B cell (primary cell): ENCODE data around the gene PRIM2. TPM values are rescaled to one million over a fixed set of nuclear protein-coding genes. Genes with fewer than 3 reads are reported as not detected.
"Not testable (repeated sequence)": the region's sequence is repeated elsewhere in the genome, so short reads cannot be mapped to it uniquely, and the experiment has no call there.

ENCODE experiments used
- ATAC-seq: fragments of 200-7000 bp; cut with Tn5 transposase; one replicate; pipeline ENCODE4 v1.10.0; 2021; ENCODE audit warnings: low read depth, mild to moderate bottlenecking, moderate number of reproducible peaks, moderate library complexity
- CTCF ChIA-PET: fragments of 350-600 bp; sonication (Branson Sonifier 250); formaldehyde crosslinking; loops from one replicate; lab custom pipeline; 2021; ENCODE audit warnings: antibody characterized with exemption, inconsistent platforms; lab: Charles Lee
- POLR2A ChIA-PET: fragments of 350-600 bp; sonication (Branson Sonifier 250); formaldehyde crosslinking; loops from one replicate; lab custom pipeline; 2021; ENCODE audit warnings: antibody characterized with exemption; lab: Charles Lee
- DNase-seq: peaks from one replicate; pipeline ENCODE4 v3.0.0; 2013
- H2AFZ ChIP-seq: 2 replicates; pipeline ENCODE4 v1.6.1; 2012; ENCODE audit warnings: mild to moderate bottlenecking, low read depth, low read length; ENCODE audit not compliant: insufficient read depth, poor library complexity, severe bottlenecking
- H3K27ac ChIP-seq, 2 donors: 1 replicate in 1 of 2; 2 replicates in 1 of 2; pipeline ENCODE4 v1.5.1; 2012 to 2013; ENCODE audit warnings: low read length in 2 of 2, mild to moderate bottlenecking in 2 of 2, moderate library complexity in 1 of 2
- H3K27me3 ChIP-seq, 4 experiments: fragments of 200-600 bp in 1 of 4; sonication (generic) in 1 of 4; replicated peaks in 1 of 4; 1 replicate in 2 of 4; 2 replicates in 2 of 4; pipeline versions ENCODE4 v1.6.1 to v1.7.0; 2013 to 2016; ENCODE audit warnings: low read length in 3 of 4, mild to moderate bottlenecking in 2 of 4, mixed read lengths in 1 of 4, moderate library complexity in 1 of 4; ENCODE audit not compliant: insufficient read depth in 4 of 4, control insufficient read depth in 3 of 4; ENCODE audit errors: control extremely low read depth in 1 of 4
- H3K36me3 ChIP-seq, 2 experiments: replicated peaks in 1 of 2; 1 replicate in 1 of 2; 2 replicates in 1 of 2; pipeline versions ENCODE4 v1.6.1 to v1.7.1; 2013; ENCODE audit warnings: low read length in 1 of 2; ENCODE audit not compliant: insufficient read depth in 2 of 2, control insufficient read depth in 1 of 2; ENCODE audit errors: control extremely low read depth in 1 of 2, extremely low read depth in 1 of 2
- H3K4me1 ChIP-seq, 2 donors: fragments of 200-600 bp in 1 of 2; sonication (generic) in 1 of 2; 1 replicate in 1 of 2; 2 replicates in 1 of 2; pipeline versions ENCODE4 v1.5.1 to v1.6.1; 2013 to 2017; ENCODE audit warnings: low read length in 2 of 2; ENCODE audit not compliant: control insufficient read depth in 2 of 2, insufficient read depth in 2 of 2
- H3K4me2 ChIP-seq: replicated peaks from 2 replicates; pipeline ENCODE3; 2012; ENCODE audit warnings: mild to moderate bottlenecking, low read depth, low read length; ENCODE audit not compliant: poor library complexity, severe bottlenecking
- H3K4me3 ChIP-seq, 5 experiments: fragments of 200-600 bp in 1 of 5; sonication (generic) in 1 of 5; 1 replicate in 3 of 5; 2 replicates in 2 of 5; pipeline versions ENCODE4 v1.5.1 to v1.7.0; 2011 to 2016; ENCODE audit warnings: low read length in 4 of 5, mild to moderate bottlenecking in 4 of 5, low read depth in 2 of 5, control low read depth in 1 of 5, moderate library complexity in 1 of 5; ENCODE audit not compliant: insufficient read depth in 1 of 5; ENCODE audit errors: control extremely low read depth in 1 of 5, extremely low read depth in 1 of 5
- H3K79me2 ChIP-seq: fragments of 200-600 bp; sonication (generic); one replicate; pipeline ENCODE4 v1.6.0; 2016; ENCODE audit warnings: low read length; ENCODE audit not compliant: control insufficient read depth, insufficient read depth
- H3K9ac ChIP-seq: fragments of 200-600 bp; sonication (generic); 2 replicates; pipeline ENCODE4 v1.6.1; 2017; ENCODE audit warnings: mild to moderate bottlenecking, low read length, moderate library complexity
- H3K9me3 ChIP-seq, 3 donors: one replicate each; pipeline versions ENCODE4 v1.6.1 to v1.7.1; 2013; ENCODE audit warnings: low read length in 2 of 3; ENCODE audit not compliant: control insufficient read depth in 2 of 3, insufficient read depth in 1 of 3; ENCODE audit errors: control extremely low read depth in 1 of 3
- H4K20me1 ChIP-seq: 2 replicates; pipeline ENCODE4 v1.6.0; 2012; ENCODE audit warnings: mild to moderate bottlenecking, low read length; ENCODE audit not compliant: insufficient read depth, control insufficient read depth, poor library complexity, severe bottlenecking
- H3K27ac Mint-ChIP-seq: one replicate; pipeline ENCODE4 v1.8.0; 2021; ENCODE audit warnings: mixed read lengths
- H3K27me3 Mint-ChIP-seq: one replicate; pipeline ENCODE4 v1.8.0; 2021; ENCODE audit warnings: mixed read lengths
- H3K4me1 Mint-ChIP-seq: one replicate; pipeline ENCODE4 v1.8.0; 2021; ENCODE audit warnings: mixed read lengths
- H3K4me3 Mint-ChIP-seq: one replicate; pipeline ENCODE4 v1.8.0; 2021; ENCODE audit warnings: mixed read lengths
- H3K9me3 Mint-ChIP-seq: one replicate; pipeline ENCODE4 v1.8.0; 2022; ENCODE audit warnings: mixed read lengths; ENCODE audit not compliant: insufficient read depth
- WGBS: methylation state at CpG from one replicate; pipeline ENCODE4 v1.1.5; 2013; ENCODE audit warnings: missing lambda C conversion rate; ENCODE audit not compliant: insufficient coverage; 5-methylcytosine and 5-hydroxymethylcytosine counted together
- intact Hi-C: fragments of 100-400 bp; cut with micrococcal nuclease; formaldehyde crosslinking; loops from one replicate; pipeline ENCODE4 v1.10.0; 2022
- polyA plus RNA-seq: library from polyadenylated mRNA; depleted of rRNA; stranded (reverse); fragments of >200 nt; gene quantifications from 2 replicates; pipeline ENCODE4 v1.2.3, GENCODE V29; 2012
- total RNA-seq, 2 donors: library from RNA; stranded (reverse); fragments of 120-200 nt in 1 of 2; gene quantifications; 1 replicate in 1 of 2; 2 replicates in 1 of 2; pipeline versions ENCODE4 v1.2.3 to v1.2.4, GENCODE V29; 2013 to 2022

PRIM2 gene
- total and polyA plus RNA-seq, 2 donors (not counting 1 experiment from before 2014, with no cell fraction given), result 5.2 to 21.0 TPM

GRCh38 chr6:57601105-57601504 lies 283.7 kb downstream of the PRIM2 start:
- intact Hi-C loops, ATAC-seq, H3K4me1 Mint-ChIP-seq, CTCF ChIA-PET, DNase-seq, H3K4me3 ChIP-seq, H3K9me3 Mint-ChIP-seq, H2AFZ ChIP-seq, H4K20me1 ChIP-seq, H3K27me3 ChIP-seq, H3K4me2 ChIP-seq, H3K4me3 Mint-ChIP-seq, H3K27ac ChIP-seq, H3K79me2 ChIP-seq, H3K27ac Mint-ChIP-seq, H3K36me3 ChIP-seq, H3K9ac ChIP-seq, H3K9me3 ChIP-seq, H3K4me1 ChIP-seq, H3K27me3 Mint-ChIP-seq, POLR2A ChIA-PET: not testable (repeated sequence)
- WGBS, result 100% methylated on average over 1 of the region's 3 CpGs

- H3K4me2 ChIP-seq, result not testable (repeated sequence)
Observed at GRCh38 chr6:57605303-57605702, 287.9 kb downstream of the PRIM2 start.

GRCh38 chr6:57606331-57606730 lies 288.9 kb downstream of the PRIM2 start:
- H3K9ac ChIP-seq, H2AFZ ChIP-seq, H3K4me3 ChIP-seq, H3K27ac Mint-ChIP-seq, H3K4me1 ChIP-seq, H3K27ac ChIP-seq, H3K79me2 ChIP-seq, H3K4me1 Mint-ChIP-seq, intact Hi-C loops, DNase-seq, H3K4me3 Mint-ChIP-seq, H3K27me3 Mint-ChIP-seq, H3K4me2 ChIP-seq, ATAC-seq, H4K20me1 ChIP-seq, H3K9me3 Mint-ChIP-seq, H3K9me3 ChIP-seq, H3K27me3 ChIP-seq, CTCF ChIA-PET, H3K36me3 ChIP-seq, POLR2A ChIA-PET: not testable (repeated sequence)
- WGBS, result no CpG with 5 or more reads among the region's 3 CpGs

More at GRCh38 chr6:57605303-57605702, 287.9 kb downstream of the PRIM2 start:
- H3K27me3 ChIP-seq, ATAC-seq, CTCF ChIA-PET, H3K27ac ChIP-seq, H3K4me1 Mint-ChIP-seq, H2AFZ ChIP-seq, H3K4me1 ChIP-seq, DNase-seq, H3K9me3 Mint-ChIP-seq, H3K9me3 ChIP-seq, H3K4me3 ChIP-seq, H3K27me3 Mint-ChIP-seq, H3K9ac ChIP-seq, H3K27ac Mint-ChIP-seq, intact Hi-C loops, H3K79me2 ChIP-seq, H3K36me3 ChIP-seq, POLR2A ChIA-PET, H3K4me3 Mint-ChIP-seq, H4K20me1 ChIP-seq: not testable (repeated sequence)

GRCh38 chr6:57610612-57611011 lies 293.2 kb downstream of the PRIM2 start:
- H3K4me1 ChIP-seq, H3K27ac ChIP-seq, H2AFZ ChIP-seq, POLR2A ChIA-PET, H3K9ac ChIP-seq, H3K9me3 ChIP-seq, ATAC-seq, H3K4me3 Mint-ChIP-seq, H3K9me3 Mint-ChIP-seq, DNase-seq, H3K27me3 Mint-ChIP-seq, H3K27ac Mint-ChIP-seq, H3K27me3 ChIP-seq, H3K36me3 ChIP-seq, CTCF ChIA-PET, H4K20me1 ChIP-seq, H3K4me1 Mint-ChIP-seq, H3K4me2 ChIP-seq, H3K4me3 ChIP-seq, H3K79me2 ChIP-seq, intact Hi-C loops: not testable (repeated sequence)
- no CpG with 5 or more reads among the region's 2 CpGs for WGBS
